ENCODE measurements around the gene PLP2. TPM values are rescaled to one million over a fixed set of nuclear protein-coding genes. Genes with fewer than 3 reads are reported as not detected.
A peak's percentile ranks its signal among the peaks of the same experiment; 100 is the strongest.

The PLP2 gene
- total RNA-seq, 1 donor from 2014 or later, result 12.2 TPM

GRCh38 chrX:49164589-49165360, 6.9 kb upstream of the PLP2 start:
- no peak for DNase-seq
- Mint-ChIP-seq H3K4me3 (ENCODE audit: unreplicated experiment) (peak overlapping the region; percentile 83), H3K27me3 (ENCODE audit: unreplicated experiment) (peaks cover 6% of the 10 kb centered on the region), H3K9me3 (ENCODE audit: unreplicated experiment) (no peaks in the 10 kb centered on the region), H3K36me3 (ENCODE audit: unreplicated experiment) (no peaks in the 10 kb centered on the region), H3K27ac (ENCODE audit: unreplicated experiment) (no peak overlapping the region), H3K4me1 (ENCODE audit: low read depth, unreplicated experiment) (peaks cover 5% of the 10 kb centered on the region)
- TF ChIP-seq, protein P1, sequence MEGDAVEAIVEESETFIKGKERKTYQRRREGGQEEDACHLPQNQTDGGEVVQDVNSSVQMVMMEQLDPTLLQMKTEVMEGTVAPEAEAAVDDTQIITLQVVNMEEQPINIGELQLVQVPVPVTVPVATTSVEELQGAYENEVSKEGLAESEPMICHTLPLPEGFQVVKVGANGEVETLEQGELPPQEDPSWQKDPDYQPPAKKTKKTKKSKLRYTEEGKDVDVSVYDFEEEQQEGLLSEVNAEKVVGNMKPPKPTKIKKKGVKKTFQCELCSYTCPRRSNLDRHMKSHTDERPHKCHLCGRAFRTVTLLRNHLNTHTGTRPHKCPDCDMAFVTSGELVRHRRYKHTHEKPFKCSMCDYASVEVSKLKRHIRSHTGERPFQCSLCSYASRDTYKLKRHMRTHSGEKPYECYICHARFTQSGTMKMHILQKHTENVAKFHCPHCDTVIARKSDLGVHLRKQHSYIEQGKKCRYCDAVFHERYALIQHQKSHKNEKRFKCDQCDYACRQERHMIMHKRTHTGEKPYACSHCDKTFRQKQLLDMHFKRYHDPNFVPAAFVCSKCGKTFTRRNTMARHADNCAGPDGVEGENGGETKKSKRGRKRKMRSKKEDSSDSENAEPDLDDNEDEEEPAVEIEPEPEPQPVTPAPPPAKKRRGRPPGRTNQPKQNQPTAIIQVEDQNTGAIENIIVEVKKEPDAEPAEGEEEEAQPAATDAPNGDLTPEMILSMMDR (IDR thresholded peaks at IDR 0.05; ENCODE audit: partially characterized antibody, unreplicated experiment), result no peak

DNA sequence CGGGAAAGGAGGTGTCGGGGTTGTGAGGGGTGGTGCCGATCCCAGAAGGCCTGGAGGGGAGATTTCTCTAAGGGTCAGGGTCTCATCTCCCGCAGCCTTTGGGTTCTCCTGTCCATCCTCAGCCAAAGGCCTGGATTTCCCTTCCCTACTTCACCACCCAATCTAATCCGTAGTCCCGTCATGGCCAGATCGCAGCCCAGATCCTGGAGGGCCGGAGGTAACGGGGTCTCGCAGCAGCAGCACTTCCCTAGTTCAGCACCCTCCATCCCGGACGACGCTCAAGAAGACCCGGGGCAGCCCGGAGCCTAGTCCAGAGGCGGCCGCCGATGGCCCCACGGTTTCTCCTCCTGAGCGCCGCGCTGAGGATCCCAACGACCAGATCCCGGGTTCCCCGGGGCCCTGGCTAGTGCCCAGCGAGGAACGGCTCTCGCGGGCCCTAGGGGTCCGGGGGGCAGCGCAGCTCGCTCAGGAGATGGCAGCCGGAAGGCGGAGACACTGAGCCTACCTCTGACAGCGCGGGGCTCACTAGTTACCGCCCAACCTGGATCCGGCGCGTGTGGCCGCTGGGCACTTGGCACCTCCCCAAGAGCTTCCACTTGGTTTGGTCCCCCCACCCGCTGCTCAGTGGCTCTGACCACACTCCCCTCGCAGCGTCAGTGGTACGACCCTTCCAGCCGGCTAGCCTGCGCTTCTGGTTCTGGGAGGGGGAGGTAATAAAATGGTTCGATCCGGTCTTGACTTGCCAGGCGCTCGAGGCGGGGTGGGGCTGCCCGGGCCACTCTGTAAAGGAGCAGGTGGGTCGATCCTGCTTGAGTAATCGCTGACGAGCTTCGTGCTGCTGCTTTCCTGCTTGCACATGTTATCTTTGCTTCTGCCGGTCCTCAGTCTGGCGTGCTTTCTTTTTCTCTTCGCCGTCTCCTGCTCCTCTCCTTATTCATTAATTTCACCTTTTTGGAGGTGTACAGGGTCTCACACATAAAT, 5.5 kb upstream of the PLP2 start:
- Mint-ChIP-seq H3K36me3 (ENCODE audit: unreplicated experiment) (no peaks in the 10 kb centered on the region), H3K27ac (ENCODE audit: unreplicated experiment) (peak overlapping the region; percentile 52), H3K4me3 (ENCODE audit: unreplicated experiment) (peak overlapping the region; percentile 77), H3K27me3 (ENCODE audit: unreplicated experiment) (peaks cover 6% of the 10 kb centered on the region), H3K4me1 (ENCODE audit: low read depth, unreplicated experiment) (peaks cover 5% of the 10 kb centered on the region), H3K9me3 (ENCODE audit: unreplicated experiment) (peaks cover 2% of the 10 kb centered on the region)
- TF ChIP-seq, protein P1 (IDR thresholded peaks at IDR 0.05; ENCODE audit: partially characterized antibody, unreplicated experiment), result no peak
- DNase-seq, result peak; percentile 71

DNA sequence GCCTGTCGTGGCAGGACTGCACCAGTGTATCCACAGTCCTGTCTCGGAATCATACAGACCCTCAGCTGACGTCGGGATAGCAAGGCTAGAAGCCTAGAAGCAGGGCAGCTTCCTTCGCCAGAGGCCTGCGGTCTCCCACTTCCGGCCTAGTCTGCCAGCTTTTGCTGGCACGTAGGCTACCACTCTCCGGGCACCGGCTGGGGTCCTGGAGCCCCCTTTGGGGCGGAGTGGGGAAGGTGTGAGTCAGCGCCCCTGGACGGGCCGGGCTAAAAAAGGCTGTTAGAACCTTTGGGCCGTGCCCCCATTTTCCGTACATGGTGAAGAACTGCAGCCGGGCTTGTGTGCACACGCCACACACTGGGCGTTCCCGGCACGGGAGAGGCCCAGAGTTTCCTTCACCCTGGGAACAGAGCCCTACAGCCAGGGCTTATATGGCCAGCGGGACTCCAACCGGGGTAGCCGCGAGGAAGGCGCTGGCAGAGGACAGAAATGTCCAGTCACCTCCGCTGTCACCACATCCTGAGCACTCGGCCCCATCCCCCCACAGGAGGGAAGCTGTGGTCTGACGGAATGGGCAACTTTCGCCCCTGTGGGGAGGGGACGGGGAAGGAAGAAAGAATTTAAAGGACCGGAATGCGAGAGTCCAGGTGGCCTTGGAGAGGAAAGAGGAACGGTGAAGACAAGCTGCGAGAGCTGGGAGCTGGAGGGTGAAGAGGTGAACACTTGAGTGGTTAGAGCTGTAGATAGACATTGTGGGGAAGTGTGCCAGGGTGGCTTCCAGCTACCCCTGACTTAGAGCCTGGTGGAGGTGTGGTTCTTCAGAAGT, 4.6 kb upstream of the PLP2 start:
- TF ChIP-seq, protein P1 (IDR thresholded peaks at IDR 0.05; ENCODE audit: partially characterized antibody, unreplicated experiment), result no peak
- DNase-seq, result no peak
- Mint-ChIP-seq H3K4me3 (ENCODE audit: unreplicated experiment) (peak overlapping the region; percentile 77), H3K27ac (ENCODE audit: unreplicated experiment) (peak overlapping the region; percentile 52), H3K36me3 (ENCODE audit: unreplicated experiment) (no peaks in the 10 kb centered on the region), H3K27me3 (ENCODE audit: unreplicated experiment) (peaks cover 6% of the 10 kb centered on the region), H3K4me1 (ENCODE audit: low read depth, unreplicated experiment) (peaks cover 5% of the 10 kb centered on the region), H3K9me3 (ENCODE audit: unreplicated experiment) (peaks cover 2% of the 10 kb centered on the region)

- Mint-ChIP-seq H3K36me3 (ENCODE audit: unreplicated experiment) (no peaks in the 10 kb centered on the region), H3K4me3 (ENCODE audit: unreplicated experiment) (no peak overlapping the region), H3K9me3 (ENCODE audit: unreplicated experiment) (peaks cover 2% of the 10 kb centered on the region), H3K27me3 (ENCODE audit: unreplicated experiment) (peaks cover 6% of the 10 kb centered on the region), H3K4me1 (ENCODE audit: low read depth, unreplicated experiment) (peaks cover 5% of the 10 kb centered on the region), H3K27ac (ENCODE audit: unreplicated experiment) (no peak overlapping the region)
- TF ChIP-seq, protein P1 (IDR thresholded peaks at IDR 0.05; ENCODE audit: partially characterized antibody, unreplicated experiment), result no peak
- no peak for DNase-seq
Measured at GRCh38 chrX:49167740-49168108, 4.0 kb upstream of the PLP2 start.

Data from glutamatergic neuron (in vitro differentiated cells).